ENCODE measurements around the gene LRRC59. TPM values are rescaled to one million over a fixed set of nuclear protein-coding genes. Genes with fewer than 3 reads are reported as not detected.

LRRC59 gene
- total RNA-seq, 6 donors from 2014 or later, result 19.9 to 135 (median 67.0) TPM

GRCh38 chr17:50361561-50362480, 35.5 kb downstream of the LRRC59 start:
- TF ChIP-seq EP300 (IDR thresholded peaks at IDR 0.05) (no peak), POLR2AphosphoS5 (IDR thresholded peaks at IDR 0.05) (no peak), CTCF (IDR thresholded peaks at IDR 0.05) (peak; percentile 52 to 78 (median 68)), POLR2A (IDR thresholded peaks at IDR 0.05) (no peak)
- Histone ChIP-seq H3K9me3 (no peaks in the 10 kb centered on the region), H3K36me3 (peaks cover 0 to 63% (median 50%) of the 10 kb centered on the region in 4 donors), H3K27me3 (no peaks in the 10 kb centered on the region), H3K4me1 (peaks cover 0 to 9% (median 6%) of the 10 kb centered on the region in 4 donors), H3K4me3 (no peak overlapping the region), H3K27ac (no peak overlapping the region)
- 31 to 33% methylated on average over 11 of the region's 11 CpGs for WGBS, 2 donors
- DNase-seq (peak; percentile 18 to 76), ATAC-seq (ENCODE audit: low FRiP score in 2 of 2) (peak; percentile 54 to 75)

GRCh38 chr17:50360486-50361115, 36.7 kb downstream of the LRRC59 start:
- peaks cover 0 to 9% (median 6%) of the 10 kb centered on the region in 4 donors for H3K4me1 ChIP-seq
- H3K27me3 ChIP-seq, result no peaks in the 10 kb centered on the region
- whole genome bisulfite sequencing, 2 donors, result 87 to 92% methylated on average over 6 to 11 of the region's 11 CpGs
- H3K9me3 ChIP-seq, result no peaks in the 10 kb centered on the region
- ATAC-seq (ENCODE audit: low FRiP score in 2 of 2) (no peak), DNase-seq (peak in 1 of 2 donors; percentile 34)
- H3K36me3 ChIP-seq, result peaks cover 10 to 63% (median 52%) of the 10 kb centered on the region in 4 donors
- no peak overlapping the region for H3K4me3 ChIP-seq
- TF ChIP-seq POLR2A (IDR thresholded peaks at IDR 0.05) (no peak), POLR2AphosphoS5 (IDR thresholded peaks at IDR 0.05) (no peak), CTCF (IDR thresholded peaks at IDR 0.05) (no peak)
- H3K27ac ChIP-seq, result no peak overlapping the region

GRCh38 chr17:50359998-50360461, 37.3 kb downstream of the LRRC59 start:
- 89 to 92% methylated on average over 1 to 13 of the region's 14 CpGs for WGBS, 2 donors
- H3K4me3 ChIP-seq, result no peak overlapping the region
- DNase-seq, result peak in 1 of 2 donors; percentile 60
- H3K4me1 ChIP-seq, result peaks cover 0 to 9% (median 6%) of the 10 kb centered on the region in 4 donors
- H3K36me3 ChIP-seq, result peaks cover 10 to 62% (median 53%) of the 10 kb centered on the region in 4 donors
- H3K27me3 ChIP-seq, result no peaks in the 10 kb centered on the region
- no peak for TF ChIP-seq CTCF (IDR thresholded peaks at IDR 0.05)
- ATAC-seq (ENCODE audit: low FRiP score in 2 of 2), result no peak
- no peaks in the 10 kb centered on the region for H3K9me3 ChIP-seq
- H3K27ac ChIP-seq, result no peak overlapping the region

GRCh38 chr17:50359005-50359699, 38.2 kb downstream of the LRRC59 start:
- WGBS, 2 donors, result 73 to 80% methylated on average over 4 to 5 of the region's 5 CpGs
- H3K4me1 ChIP-seq, result peaks cover 0 to 9% (median 6%) of the 10 kb centered on the region in 4 donors
- no peak overlapping the region for H3K27ac ChIP-seq
- no peaks in the 10 kb centered on the region for H3K27me3 ChIP-seq
- H3K4me3 ChIP-seq, result no peak overlapping the region
- ATAC-seq (ENCODE audit: low FRiP score in 2 of 2), result no peak
- peaks cover 10 to 65% (median 58%) of the 10 kb centered on the region in 4 donors for H3K36me3 ChIP-seq
- no peak for DNase-seq
- TF ChIP-seq POLR2A (IDR thresholded peaks at IDR 0.05) (no peak), EP300 (IDR thresholded peaks at IDR 0.05) (no peak), POLR2AphosphoS5 (IDR thresholded peaks at IDR 0.05) (no peak), CTCF (IDR thresholded peaks at IDR 0.05) (no peak)
- H3K9me3 ChIP-seq, result no peaks in the 10 kb centered on the region

Measured in upper lobe of left lung (tissue), 6 donors.